Skin of body (tissue), 3 donors: ENCODE results near the gene IYD. TPM values are rescaled to one million over a fixed set of nuclear protein-coding genes. Genes with fewer than 3 reads are reported as not detected.
"Not testable (repeated sequence)": the region's sequence is repeated elsewhere in the genome, so short reads cannot be mapped to it uniquely, and the experiment has no call there.

ENCODE experiments used
- DNase-seq: peaks from one replicate; lab custom pipeline; 2025; lab: John Stamatoyannopoulos, UW
- small RNA-seq: library from RNA; depleted of rRNA; stranded (forward); fragments of <200 nt; gene quantifications from one replicate; pipeline ENCODE3, GENCODE V24; 2014; ENCODE audit warnings: low replicate concordance
- total RNA-seq: library from RNA; depleted of rRNA; stranded (reverse); fragments of >200 nt; gene quantifications from one replicate; pipeline ENCODE4 v1.2.3, GENCODE V29; 2014

The IYD gene
- total RNA-seq, 1 donor from 2014 or later = under 0.01 TPM

GRCh38 chr6:150430815-150431214 lies 62.0 kb downstream of the IYD start:
- no peak for DNase-seq

- no peak for DNase-seq
These were observed 66.5 kb downstream of the IYD start for GRCh38 chr6:150435360-150435759.

GRCh38 chr6:150435832-150436231 lies 67.0 kb downstream of the IYD start:
- no peak for DNase-seq

GRCh38 chr6:150439373-150439772 lies 70.6 kb downstream of the IYD start:
- no peak for DNase-seq

GRCh38 chr6:150443621-150444020 lies 74.8 kb downstream of the IYD start:
- DNase-seq = no peak

GRCh38 chr6:150444308-150444707 lies 75.5 kb downstream of the IYD start:
- no peak for DNase-seq

GRCh38 chr6:150445486-150445885 lies 76.7 kb downstream of the IYD start:
- DNase-seq = no peak

- DNase-seq = no peak
These were observed 79.4 kb downstream of the IYD start for GRCh38 chr6:150448221-150448620.

- DNase-seq = not testable (repeated sequence)
These were observed 80.2 kb downstream of the IYD start for GRCh38 chr6:150449055-150449454.

GRCh38 chr6:150450918-150451317 lies 82.1 kb downstream of the IYD start:
- no peak for DNase-seq

- no peak for DNase-seq
These were observed 83.1 kb downstream of the IYD start for GRCh38 chr6:150451807-150452427.

GRCh38 chr6:150452428-150453243 lies 83.8 kb downstream of the IYD start:
- peak; percentile 66 for DNase-seq

- no peak for DNase-seq
These were observed 84.5 kb downstream of the IYD start for GRCh38 chr6:150453357-150453756.

Small RNAs within 50 kb of the gene (small RNA-seq; reads per million reads assigned to genes)
- gene RNU4-7P = 0.28 reads per million, percentile 26 among the genes with 10 or more reads in this experiment

Other genes with a start within 250 kb of the IYD start
- 18.3 TPM for gene PPP1R14C, start 226.0 kb upstream of the IYD start, total RNA-seq
- gene PLEKHG1, start 230.9 kb downstream of the IYD start, total RNA-seq = 49.8 TPM